ENCODE results near the gene EML1.

- TF ChIP-seq POLR2A (IDR thresholded peaks at IDR 0.05), result no peak
- no peak for TF ChIP-seq CTCF (IDR thresholded peaks at IDR 0.05 in 4 of 5, conservative IDR thresholded peaks at IDR 0.05 in 1 of 5)
These were observed 142.8 kb downstream of the EML1 start for GRCh38 chr14:99936056-99936455.

All from gastrocnemius medialis (tissue), 4 donors.